Stomach (tissue), 4 donors: ENCODE data around the gene BPIFB3.

Experiments used
- POLR2A ChIP-seq, 4 donors: fragments of 450-650 bp; IDR thresholded peaks; one replicate each; pipeline ENCODE4 v1.6.1; 2016; ENCODE audit warnings: antibody characterized with exemption in 4 of 4, control low read depth in 2 of 4, mild to moderate bottlenecking in 1 of 4, moderate library complexity in 1 of 4
- POLR2AphosphoS5 ChIP-seq, 3 donors: sonication (generic); formaldehyde crosslinking; IDR thresholded peaks; one replicate each; pipeline ENCODE4 v1.6.1; 2016; ENCODE audit warnings: antibody characterized with exemption in 3 of 3
- TF ChIP-seq, protein P1 (sequence below), 7 experiments: fragments of 450-650 bp in 4 of 7; fragments of 200-600 bp in 3 of 7; sonication (generic) in 3 of 7; IDR thresholded peaks; one replicate each; pipeline ENCODE4 v1.5.1; 2016 to 2019; ENCODE audit warnings: antibody characterized with exemption in 7 of 7, control low read depth in 2 of 7, mild to moderate bottlenecking in 1 of 7

DNA sequence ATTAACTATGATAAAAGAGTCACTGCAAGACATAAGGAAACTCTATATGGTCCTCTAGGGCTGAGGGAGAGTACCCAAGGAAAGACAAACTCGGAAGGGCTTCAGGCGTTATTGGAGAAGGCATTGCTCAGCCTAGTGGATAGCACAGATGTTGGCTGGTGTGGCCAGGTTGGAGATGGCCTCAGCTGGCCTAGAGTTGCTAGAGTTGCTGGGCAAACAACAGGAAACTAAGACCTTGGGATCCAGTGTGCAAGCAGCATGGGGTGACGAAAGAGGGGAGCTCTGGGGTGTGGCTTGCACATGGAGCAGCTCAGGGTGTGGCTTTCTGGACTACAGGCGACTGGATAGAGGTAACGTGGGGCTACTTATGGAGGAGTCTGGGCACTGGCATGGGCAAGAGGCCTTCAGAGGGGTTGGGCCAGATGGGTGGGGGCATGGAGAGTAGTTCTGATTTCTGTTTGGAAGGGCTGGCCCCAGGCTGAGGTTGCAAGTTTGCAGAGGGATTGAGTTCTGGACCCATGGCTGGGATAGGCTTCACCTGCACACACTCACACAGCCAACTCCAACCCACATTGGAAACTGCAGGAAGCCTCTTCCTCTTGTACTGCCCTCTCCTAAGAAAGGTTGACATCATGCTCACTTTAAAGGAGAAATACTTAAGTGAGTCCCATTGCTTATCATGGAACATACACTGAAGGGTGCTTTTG, 27.5 kb upstream of the BPIFB3 start:
- TF ChIP-seq POLR2A (IDR thresholded peaks at IDR 0.05): no peak
- TF ChIP-seq POLR2AphosphoS5 (IDR thresholded peaks at IDR 0.05): no peak
- TF ChIP-seq, protein P1, sequence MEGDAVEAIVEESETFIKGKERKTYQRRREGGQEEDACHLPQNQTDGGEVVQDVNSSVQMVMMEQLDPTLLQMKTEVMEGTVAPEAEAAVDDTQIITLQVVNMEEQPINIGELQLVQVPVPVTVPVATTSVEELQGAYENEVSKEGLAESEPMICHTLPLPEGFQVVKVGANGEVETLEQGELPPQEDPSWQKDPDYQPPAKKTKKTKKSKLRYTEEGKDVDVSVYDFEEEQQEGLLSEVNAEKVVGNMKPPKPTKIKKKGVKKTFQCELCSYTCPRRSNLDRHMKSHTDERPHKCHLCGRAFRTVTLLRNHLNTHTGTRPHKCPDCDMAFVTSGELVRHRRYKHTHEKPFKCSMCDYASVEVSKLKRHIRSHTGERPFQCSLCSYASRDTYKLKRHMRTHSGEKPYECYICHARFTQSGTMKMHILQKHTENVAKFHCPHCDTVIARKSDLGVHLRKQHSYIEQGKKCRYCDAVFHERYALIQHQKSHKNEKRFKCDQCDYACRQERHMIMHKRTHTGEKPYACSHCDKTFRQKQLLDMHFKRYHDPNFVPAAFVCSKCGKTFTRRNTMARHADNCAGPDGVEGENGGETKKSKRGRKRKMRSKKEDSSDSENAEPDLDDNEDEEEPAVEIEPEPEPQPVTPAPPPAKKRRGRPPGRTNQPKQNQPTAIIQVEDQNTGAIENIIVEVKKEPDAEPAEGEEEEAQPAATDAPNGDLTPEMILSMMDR (IDR thresholded peaks at IDR 0.05): no peak
